GM21786 (cell line): ENCODE measurements around the gene CORO2B.
"Not testable (repeated sequence)": the region's sequence is repeated elsewhere in the genome, so short reads cannot be mapped to it uniquely, and the experiment has no call there.

Experiments used
- ATAC-seq: cut with Tn5 transposase; IDR thresholded peaks from one replicate; pipeline ENCODE4 v1.9.1; 2021; ENCODE audit not compliant: unreplicated experiment

Gene CORO2B

GRCh38 chr15:68719672-68720071 lies 140.9 kb downstream of the CORO2B start:
- no peak for ATAC-seq

GRCh38 chr15:68721886-68722285 lies 143.1 kb downstream of the CORO2B start:
- no peak for ATAC-seq

GRCh38 chr15:68725736-68726135 lies 146.9 kb downstream of the CORO2B start:
- no peak for ATAC-seq

- no peak for ATAC-seq
These were observed 147.5 kb downstream of the CORO2B start for GRCh38 chr15:68726246-68726645.

- ATAC-seq, result no peak
These were observed 151.1 kb downstream of the CORO2B start for GRCh38 chr15:68729789-68730411.

- ATAC-seq, result no peak
These were observed 151.7 kb downstream of the CORO2B start for GRCh38 chr15:68730471-68730919.

GRCh38 chr15:68730976-68731897 lies 152.4 kb downstream of the CORO2B start:
- no peak for ATAC-seq

- no peak for ATAC-seq
These were observed 153.7 kb downstream of the CORO2B start for GRCh38 chr15:68732451-68732850.

- no peak for ATAC-seq
These were observed 154.9 kb downstream of the CORO2B start for GRCh38 chr15:68733666-68734065.

- ATAC-seq, result no peak
These were observed 155.6 kb downstream of the CORO2B start for GRCh38 chr15:68734352-68734751.

- ATAC-seq, result no peak
These were observed 156.1 kb downstream of the CORO2B start for GRCh38 chr15:68734881-68735280.

GRCh38 chr15:68735610-68736009 lies 156.8 kb downstream of the CORO2B start:
- ATAC-seq, result no peak

GRCh38 chr15:68739390-68740080 lies 160.7 kb downstream of the CORO2B start:
- ATAC-seq, result no peak

GRCh38 chr15:68743256-68743655 lies 164.5 kb downstream of the CORO2B start:
- no peak for ATAC-seq

- no peak for ATAC-seq
These were observed 170.6 kb downstream of the CORO2B start for GRCh38 chr15:68749365-68749764.

- ATAC-seq, result no peak
These were observed 171.0 kb downstream of the CORO2B start for GRCh38 chr15:68749793-68750192.

- no peak for ATAC-seq
These were observed 172.8 kb downstream of the CORO2B start for GRCh38 chr15:68751622-68752021.

GRCh38 chr15:68755731-68756130 lies 176.9 kb downstream of the CORO2B start:
- no peak for ATAC-seq

- ATAC-seq, result not testable (repeated sequence)
These were observed 181.3 kb downstream of the CORO2B start for GRCh38 chr15:68759982-68760579.

GRCh38 chr15:68763063-68763462 lies 184.3 kb downstream of the CORO2B start:
- no peak for ATAC-seq

GRCh38 chr15:68764090-68764489 lies 185.3 kb downstream of the CORO2B start:
- no peak for ATAC-seq
